Panc1 (cell line): ENCODE results near the gene CEBPZOS. TPM values are rescaled to one million over a fixed set of nuclear protein-coding genes. Genes with fewer than 3 reads are reported as not detected.

ENCODE experiments used
- ATAC-seq: fragments of 200-7000 bp; cut with Tn5 transposase; 2 replicates; pipeline ENCODE4 v1.9.1; 2020; ENCODE audit warnings: mild to moderate bottlenecking, moderate library complexity
- BruUV-seq: library from RNA; stranded (reverse); fragments of 400-500 nt; replicated peaks from 2 replicates; lab custom pipeline; 2021; lab: Mats Ljungman, UMichigan
- CTCF ChIA-PET: fragments of 300-600 bp; sonication (Branson Sonifier 250); formaldehyde crosslinking; loops from one replicate; lab custom pipeline; 2022; ENCODE audit warnings: antibody characterized with exemption; lab: Charles Lee
- POLR2A ChIA-PET: fragments of 300-600 bp; sonication (Branson Sonifier 250); formaldehyde crosslinking; loops from one replicate; lab custom pipeline; 2022; ENCODE audit warnings: antibody characterized with exemption; lab: Charles Lee
- DNase-seq: peaks from one replicate; pipeline ENCODE4 v3.0.0-alpha.2; 2010; ENCODE audit warnings: low read depth, low spot score
- H3K27ac ChIP-seq: 2 replicates; pipeline ENCODE4 v1.5.1; 2011; ENCODE audit warnings: mild to moderate bottlenecking, low read length, inconsistent platforms
- H3K27me3 ChIP-seq: fragments of 200-500 bp; sonication (Bioruptor generic); 2 replicates; pipeline ENCODE4 v1.6.0; 2014; ENCODE audit warnings: low read length, inconsistent platforms; ENCODE audit not compliant: control insufficient read depth, insufficient read depth
- H3K36me3 ChIP-seq: fragments of 200-500 bp; sonication (Bioruptor generic); 2 replicates; pipeline ENCODE4 v1.5.1; 2014; ENCODE audit warnings: inconsistent platforms, mild to moderate bottlenecking, low read length, moderate library complexity; ENCODE audit not compliant: control insufficient read depth, insufficient read depth
- H3K4me1 ChIP-seq: 2 replicates; pipeline ENCODE4 v1.5.1; 2011; ENCODE audit warnings: inconsistent platforms, mild to moderate bottlenecking, low read length, moderate library complexity; ENCODE audit not compliant: control insufficient read depth, insufficient read depth
- H3K4me3 ChIP-seq, 2 experiments: 2 replicates each; pipeline ENCODE4 v1.5.1; 2011 to 2012; ENCODE audit warnings: low read depth in 2 of 2, low read length in 2 of 2, mild to moderate bottlenecking in 2 of 2, inconsistent platforms in 1 of 2, moderate library complexity in 1 of 2
- H3K9me3 ChIP-seq: fragments of 200-500 bp; sonication (Bioruptor generic); 2 replicates; pipeline ENCODE4 v1.5.1; 2014; ENCODE audit warnings: low read depth, mild to moderate bottlenecking, inconsistent platforms, low read length, moderate library complexity; ENCODE audit not compliant: control insufficient read depth, insufficient read depth
- CTCF ChIP-seq: fragments of 450-650 bp; IDR thresholded peaks from 2 replicates; pipeline ENCODE4 v1.5.1; 2017; ENCODE audit warnings: mild to moderate bottlenecking
- POLR2AphosphoS5 ChIP-seq: IDR thresholded peaks from 2 replicates; pipeline ENCODE4 v1.6.1; 2012; ENCODE audit warnings: mild to moderate bottlenecking, low read depth, low read length, moderate library complexity
- SIN3A ChIP-seq: IDR thresholded peaks from 2 replicates; pipeline ENCODE4 v1.6.1; 2012; ENCODE audit warnings: low read depth, mild to moderate bottlenecking, low read length, moderate library complexity, borderline replicate concordance; ENCODE audit not compliant: insufficient read depth
- TCF7L2 ChIP-seq: IDR thresholded peaks from 2 replicates; pipeline ENCODE4 v1.6.1; 2011; ENCODE audit warnings: mild to moderate bottlenecking, low read depth, low read length, inconsistent platforms
- in situ Hi-C: cut with HindIII; loops from 2 replicates; pipeline ENCODE4 v1.10.0; 2016; ENCODE audit warnings: low sequenced_read_pairs, low pct_unique_long_range_greater_than_20kb
- intact Hi-C: fragments of 100-400 bp; cut with micrococcal nuclease; formaldehyde crosslinking; loops from one replicate; pipeline ENCODE4 v1.10.0; 2022; ENCODE audit not compliant: unreplicated experiment
- total RNA-seq: library from RNA; stranded (reverse); gene quantifications from one replicate; pipeline ENCODE4 v1.2.1, GENCODE V29; 2021; ENCODE audit not compliant: unreplicated experiment
- TF ChIP-seq, protein P1 (sequence below), 2 experiments: IDR thresholded peaks; 2 replicates each; pipeline ENCODE4 v1.6.1; 2011 to 2012; ENCODE audit warnings: low read depth in 2 of 2, control low read depth in 1 of 2, low read length in 1 of 2, mild to moderate bottlenecking in 1 of 2, moderate library complexity in 1 of 2; ENCODE audit not compliant: insufficient read depth in 1 of 2

Gene CEBPZOS
- total RNA-seq, 1 experiment from 2014 or later = 49.3 TPM

- Histone ChIP-seq H3K9me3 (no peaks in the 10 kb centered on the region), H3K4me1 (no peaks in the 10 kb centered on the region), H3K27me3 (no peaks in the 10 kb centered on the region), H3K27ac (no peak overlapping the region), H3K36me3 (peaks cover 53% of the 10 kb centered on the region), H3K4me3 (no peak overlapping the region)
- ChIA-PET CTCF (no interaction called here), POLR2A (interaction anchor here (0.6 kb wide), 1 partner anchor 12 kb away, joined by 4 read pairs; no protein-coding TSS in a partner anchor)
- TF ChIP-seq TCF7L2 (no peak), POLR2AphosphoS5 (no peak), SIN3A (no peak), CTCF (no peak)
- TF ChIP-seq, protein P1, sequence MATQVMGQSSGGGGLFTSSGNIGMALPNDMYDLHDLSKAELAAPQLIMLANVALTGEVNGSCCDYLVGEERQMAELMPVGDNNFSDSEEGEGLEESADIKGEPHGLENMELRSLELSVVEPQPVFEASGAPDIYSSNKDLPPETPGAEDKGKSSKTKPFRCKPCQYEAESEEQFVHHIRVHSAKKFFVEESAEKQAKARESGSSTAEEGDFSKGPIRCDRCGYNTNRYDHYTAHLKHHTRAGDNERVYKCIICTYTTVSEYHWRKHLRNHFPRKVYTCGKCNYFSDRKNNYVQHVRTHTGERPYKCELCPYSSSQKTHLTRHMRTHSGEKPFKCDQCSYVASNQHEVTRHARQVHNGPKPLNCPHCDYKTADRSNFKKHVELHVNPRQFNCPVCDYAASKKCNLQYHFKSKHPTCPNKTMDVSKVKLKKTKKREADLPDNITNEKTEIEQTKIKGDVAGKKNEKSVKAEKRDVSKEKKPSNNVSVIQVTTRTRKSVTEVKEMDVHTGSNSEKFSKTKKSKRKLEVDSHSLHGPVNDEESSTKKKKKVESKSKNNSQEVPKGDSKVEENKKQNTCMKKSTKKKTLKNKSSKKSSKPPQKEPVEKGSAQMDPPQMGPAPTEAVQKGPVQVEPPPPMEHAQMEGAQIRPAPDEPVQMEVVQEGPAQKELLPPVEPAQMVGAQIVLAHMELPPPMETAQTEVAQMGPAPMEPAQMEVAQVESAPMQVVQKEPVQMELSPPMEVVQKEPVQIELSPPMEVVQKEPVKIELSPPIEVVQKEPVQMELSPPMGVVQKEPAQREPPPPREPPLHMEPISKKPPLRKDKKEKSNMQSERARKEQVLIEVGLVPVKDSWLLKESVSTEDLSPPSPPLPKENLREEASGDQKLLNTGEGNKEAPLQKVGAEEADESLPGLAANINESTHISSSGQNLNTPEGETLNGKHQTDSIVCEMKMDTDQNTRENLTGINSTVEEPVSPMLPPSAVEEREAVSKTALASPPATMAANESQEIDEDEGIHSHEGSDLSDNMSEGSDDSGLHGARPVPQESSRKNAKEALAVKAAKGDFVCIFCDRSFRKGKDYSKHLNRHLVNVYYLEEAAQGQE (IDR thresholded peaks at IDR 0.05; ENCODE audit: insufficient read depth in 1 of 2, low read depth in 2 of 2, low read length in 1 of 2) = no peak
- no peak for DNase-seq
- no peak; the same call in 1 of the 2 replicates for ATAC-seq
- BruUV-seq = no TSS peak
- in situ Hi-C loops (no loop called here), intact Hi-C loops (no loop called here)
Observed at GRCh38 chr2:37250869-37251740, 54.8 kb downstream of the CEBPZOS start.

Other genes starting within 250 kb of the CEBPZOS start
- 37.4 TPM for gene STRN, start 230.0 kb upstream of the CEBPZOS start, total RNA-seq
- gene HEATR5B, start 112.1 kb upstream of the CEBPZOS start, total RNA-seq = 13.6 TPM
- 7.1 TPM for gene GPATCH11, start 112.0 kb upstream of the CEBPZOS start, total RNA-seq
- 44.3 TPM for gene EIF2AK2, start 39.5 kb upstream of the CEBPZOS start, total RNA-seq
- not detected for gene SULT6B1, start 7.8 kb upstream of the CEBPZOS start, total RNA-seq
- gene CEBPZ, start 35.1 kb downstream of the CEBPZOS start, total RNA-seq = 63.8 TPM
- gene NDUFAF7, start 35.2 kb downstream of the CEBPZOS start, total RNA-seq = 17.7 TPM
- 21.8 TPM for gene PRKD3, start 128.3 kb downstream of the CEBPZOS start, total RNA-seq
- gene QPCT, start 148.1 kb downstream of the CEBPZOS start, total RNA-seq = 2.3 TPM